GM20431 (cell line): ENCODE measurements around the gene RTP5.

Source experiments
- in situ Hi-C: fragments of 300-500 bp; cut with MseI, MboI; formaldehyde crosslinking; loops from one replicate; pipeline ENCODE4 v1.15.0; 2020; ENCODE audit warnings: low sequenced_read_pairs; ENCODE audit not compliant: unreplicated experiment

The RTP5 gene

GRCh38 chr2:241842620-241843211 lies 26.8 kb upstream of the RTP5 start:
- in situ Hi-C loops, result no loop called here

DNA sequence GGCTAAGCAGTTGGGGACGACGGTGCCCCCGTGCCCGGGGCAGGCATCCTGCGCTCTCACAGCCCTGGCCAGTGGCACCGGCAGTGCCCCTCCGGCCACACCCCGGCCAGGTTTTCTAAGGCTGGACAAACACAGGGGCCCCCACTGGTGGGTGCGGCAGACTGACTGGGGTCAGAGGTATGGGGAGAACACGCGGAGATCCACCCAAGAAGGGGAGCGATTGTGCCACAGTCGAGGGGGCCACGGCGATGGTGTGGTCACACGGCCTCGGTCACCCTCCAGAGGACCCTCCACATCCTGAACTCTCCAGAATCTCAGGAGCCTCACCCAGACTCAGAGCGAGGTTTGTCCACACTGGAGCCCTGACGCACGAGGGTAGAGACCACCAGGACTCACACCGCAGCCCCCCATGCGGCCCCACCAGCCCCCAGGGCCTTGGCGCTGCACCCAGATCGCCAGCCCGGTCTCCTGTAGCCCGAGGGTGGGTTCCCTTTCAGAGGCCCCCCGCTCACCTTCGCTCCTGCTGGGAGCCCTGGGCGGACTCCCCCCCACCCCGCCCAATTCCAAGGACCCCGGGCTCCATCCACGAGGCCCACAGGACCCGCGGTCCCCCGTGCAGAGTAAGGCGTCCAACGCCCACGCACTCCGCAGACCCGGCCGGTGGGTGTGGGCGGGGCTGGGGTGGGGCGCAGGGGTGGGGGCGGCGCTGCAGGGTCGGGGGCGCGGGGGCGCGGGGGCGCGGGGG lies 26.0 kb upstream of the RTP5 start:
- in situ Hi-C loops, result no loop called here

DNA sequence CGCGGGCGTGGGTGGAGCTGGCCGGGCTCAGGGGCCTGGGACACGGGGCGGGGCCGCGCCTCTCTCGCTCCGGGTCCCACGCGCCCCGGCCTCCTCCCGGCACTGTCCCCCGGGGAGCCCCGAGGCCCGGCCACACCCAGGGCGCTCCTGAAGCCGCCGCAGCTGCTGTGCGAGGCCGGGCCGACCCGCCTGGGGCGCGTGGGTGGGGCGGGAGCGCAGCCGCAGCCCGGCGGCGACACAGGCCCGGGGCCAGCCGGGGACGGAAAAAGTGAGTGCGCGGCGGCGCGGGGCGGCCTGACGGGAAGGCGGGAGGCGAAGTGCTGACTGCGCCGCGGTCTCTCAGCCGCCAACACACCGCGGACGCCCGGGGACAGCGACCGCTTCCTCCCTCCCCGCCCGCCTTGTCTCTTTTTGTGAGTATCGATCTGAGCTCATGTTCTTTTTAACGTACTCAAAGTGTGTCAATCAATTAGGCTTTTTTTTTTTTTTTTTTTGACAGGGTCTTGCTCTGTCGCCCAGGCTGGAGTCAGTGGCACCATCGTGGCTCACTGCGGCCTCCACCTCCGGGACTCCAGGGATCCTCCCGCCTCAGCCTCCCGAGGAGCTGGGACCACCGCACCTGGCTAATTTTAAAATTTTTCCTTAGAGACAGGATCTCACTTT lies 25.3 kb upstream of the RTP5 start:
- in situ Hi-C loops, result no loop called here

GRCh38 chr2:241844831-241845578 lies 24.5 kb upstream of the RTP5 start:
- in situ Hi-C loops, result no loop called here

GRCh38 chr2:241846406-241846805 lies 23.1 kb upstream of the RTP5 start:
- in situ Hi-C loops, result no loop called here

GRCh38 chr2:241848761-241849615 lies 20.5 kb upstream of the RTP5 start:
- in situ Hi-C loops, result no loop called here

GRCh38 chr2:241849616-241850543 lies 19.6 kb upstream of the RTP5 start:
- in situ Hi-C loops, result no loop called here

GRCh38 chr2:241850544-241851324 lies 18.8 kb upstream of the RTP5 start:
- in situ Hi-C loops, result no loop called here

GRCh38 chr2:241851325-241852115 lies 18.0 kb upstream of the RTP5 start:
- in situ Hi-C loops, result no loop called here

DNA sequence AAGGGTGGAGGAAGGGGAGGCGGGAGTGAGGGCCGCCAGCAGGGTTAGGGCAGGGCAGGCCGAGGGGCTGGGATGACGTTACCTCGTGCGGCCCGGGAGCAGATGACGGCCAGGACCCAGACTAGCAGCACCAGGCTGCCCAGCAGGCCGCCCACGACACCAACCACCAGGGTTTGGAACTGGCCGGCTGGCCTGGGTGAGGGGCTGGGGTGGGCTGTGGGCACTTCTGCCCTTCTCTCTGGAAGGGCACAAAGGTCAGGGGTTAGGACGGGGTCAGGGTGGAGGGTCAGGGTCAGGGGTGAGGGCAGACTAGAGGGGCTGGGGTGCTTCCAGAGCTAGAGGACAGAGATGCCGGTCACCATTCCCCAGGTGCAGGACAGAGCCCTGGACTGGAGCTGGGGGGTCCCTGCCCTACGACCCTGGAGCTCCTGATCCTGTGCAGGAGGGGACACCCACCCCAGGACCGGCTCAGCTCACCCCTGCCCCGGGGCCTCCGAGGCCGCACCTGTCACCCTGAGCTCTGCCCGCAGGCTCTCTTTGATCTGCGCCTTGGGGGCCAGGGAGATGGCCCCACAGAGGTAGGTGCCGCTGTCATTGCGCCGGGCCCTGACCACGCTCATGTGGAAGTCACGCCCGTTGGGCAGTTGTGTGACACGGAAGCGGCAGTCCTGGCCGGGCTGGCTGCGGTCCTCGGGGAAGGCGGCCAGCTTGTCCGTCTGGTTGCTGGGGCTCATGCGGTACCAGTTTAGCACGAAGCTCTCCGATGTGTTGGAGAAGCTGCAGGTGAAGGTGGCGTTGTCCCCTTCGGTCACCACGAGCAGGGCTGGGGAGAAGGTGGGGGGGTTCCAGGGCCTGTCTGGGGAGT lies 17.2 kb upstream of the RTP5 start:
- in situ Hi-C loops, result no loop called here

DNA sequence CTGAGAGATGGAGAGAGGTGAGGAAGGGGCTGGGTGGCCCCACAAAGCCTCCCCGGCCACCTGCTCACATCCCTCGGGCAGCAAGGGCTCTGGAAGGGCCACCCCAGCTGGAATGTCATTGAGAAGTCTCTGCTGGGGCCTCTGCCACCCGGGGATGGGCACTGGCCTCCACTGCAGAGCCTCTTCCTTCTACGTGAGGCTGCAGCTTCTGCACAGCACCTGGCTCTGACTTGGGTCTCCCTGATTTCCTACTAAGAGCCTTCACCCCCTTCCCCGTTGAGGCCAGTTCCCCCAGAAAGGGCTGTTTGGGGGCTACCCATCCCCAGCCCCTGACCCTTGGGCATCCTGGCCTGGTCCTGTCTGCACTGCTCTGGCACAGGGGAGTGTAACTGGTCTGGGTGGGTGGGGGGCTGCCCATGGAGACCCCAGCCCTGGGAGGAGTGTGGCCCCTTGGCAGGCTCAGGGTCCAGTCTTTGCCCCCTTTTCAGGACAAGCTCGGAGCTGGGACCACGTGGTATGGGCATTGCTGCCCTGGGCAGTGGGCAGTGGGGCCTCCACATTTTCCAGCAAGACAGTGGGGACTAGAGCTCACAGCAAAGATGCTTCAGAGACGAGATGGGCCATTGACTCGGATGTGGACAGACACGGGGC lies 16.4 kb upstream of the RTP5 start:
- in situ Hi-C loops, result no loop called here

- in situ Hi-C loops, result no loop called here
These were observed 15.7 kb upstream of the RTP5 start for GRCh38 chr2:241853651-241854341.

- in situ Hi-C loops, result no loop called here
These were observed 14.9 kb upstream of the RTP5 start for GRCh38 chr2:241854342-241855244.

- in situ Hi-C loops, result no loop called here
These were observed 14.2 kb upstream of the RTP5 start for GRCh38 chr2:241855245-241855887.
